ENCODE data around the gene ACSS1.

The ACSS1 gene

DNA sequence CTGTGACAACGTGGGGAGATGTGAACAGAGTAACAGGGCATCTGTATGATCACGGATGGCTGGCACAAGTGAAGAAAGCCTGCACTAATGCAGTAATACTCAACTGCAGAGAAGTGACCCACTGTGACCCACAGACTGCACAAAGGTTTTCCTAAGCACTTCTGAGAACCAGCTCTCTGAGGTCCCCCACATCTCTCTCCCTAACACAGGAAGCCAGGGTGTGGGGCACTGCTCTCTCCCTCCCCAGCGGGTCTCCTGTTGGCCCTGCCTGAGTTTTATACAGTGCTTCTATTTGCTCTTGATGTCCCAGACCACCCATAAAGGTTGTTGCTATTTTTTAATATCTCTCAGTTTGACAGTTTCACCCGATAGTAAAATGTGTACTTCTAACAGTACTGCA lies 76.7 kb downstream of the ACSS1 start:
- H3K27ac ChIP-seq (ENCODE audit: low read length): no peak overlapping the region
- no peaks in the 10 kb centered on the region for H3K9me3 ChIP-seq (ENCODE audit: control insufficient read depth in 2 of 2, low read length in 2 of 2)
- H3K4me3 ChIP-seq (ENCODE audit: low read length in 2 of 2): no peak overlapping the region
- H3K27me3 ChIP-seq (ENCODE audit: control insufficient read depth in 1 of 2, insufficient read depth in 2 of 2, low read length in 2 of 2): no peaks in the 10 kb centered on the region
- H3K9ac ChIP-seq (ENCODE audit: low read length in 2 of 2): no peak overlapping the region
- H3K36me3 ChIP-seq (ENCODE audit: control insufficient read depth in 2 of 2, insufficient read depth in 2 of 2, low read length in 2 of 2): peaks cover 21 to 30% of the 10 kb centered on the region in 2 donors
- H3K4me1 ChIP-seq (ENCODE audit: control insufficient read depth, insufficient read depth, low read length): no peaks in the 10 kb centered on the region

DNA sequence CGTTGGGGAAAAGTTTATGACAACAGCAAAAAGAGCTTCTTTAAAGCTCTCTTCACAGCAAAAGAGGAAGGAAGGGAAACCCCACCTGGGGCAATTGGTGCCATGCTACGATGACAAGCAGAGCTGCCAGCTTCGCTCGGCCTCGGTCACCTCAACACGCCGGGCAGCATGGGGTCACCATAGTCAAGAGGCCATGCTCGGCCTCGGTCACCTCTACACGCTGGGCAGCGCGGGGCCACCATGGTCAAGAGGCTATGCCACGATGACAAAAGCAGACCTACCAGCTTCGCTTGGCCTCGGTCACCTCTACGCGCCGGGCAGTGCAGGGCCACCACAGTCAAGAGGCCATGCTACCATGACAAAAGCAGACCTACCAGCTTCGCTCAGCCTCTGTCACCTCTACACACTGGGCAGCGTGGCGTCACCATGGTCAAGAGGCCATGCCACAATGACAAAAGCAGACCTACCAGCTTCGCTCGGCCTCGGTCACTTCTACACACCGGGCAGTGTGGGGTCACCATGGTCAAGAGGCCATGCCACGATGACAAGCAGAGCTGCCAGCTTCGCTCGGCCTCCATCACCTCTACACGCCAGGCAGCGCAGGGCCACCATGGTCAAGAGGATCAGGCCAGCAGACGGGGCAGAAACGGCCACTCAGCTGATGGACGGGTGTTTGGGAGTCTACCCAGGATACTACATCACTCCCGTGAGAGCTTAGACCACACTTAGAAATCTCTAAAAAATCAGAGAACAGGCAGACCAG lies 77.5 kb downstream of the ACSS1 start:
- no peaks in the 10 kb centered on the region for H3K27me3 ChIP-seq (ENCODE audit: control insufficient read depth in 1 of 2, insufficient read depth in 2 of 2, low read length in 2 of 2)
- no peak overlapping the region for H3K9ac ChIP-seq (ENCODE audit: low read length in 2 of 2)
- H3K36me3 ChIP-seq (ENCODE audit: control insufficient read depth in 2 of 2, insufficient read depth in 2 of 2, low read length in 2 of 2): peaks cover 21 to 31% of the 10 kb centered on the region in 2 donors
- H3K4me3 ChIP-seq (ENCODE audit: low read length in 2 of 2): no peak overlapping the region
- H3K9me3 ChIP-seq (ENCODE audit: control insufficient read depth in 2 of 2, low read length in 2 of 2): no peaks in the 10 kb centered on the region
- no peaks in the 10 kb centered on the region for H3K4me1 ChIP-seq (ENCODE audit: control insufficient read depth, insufficient read depth, low read length)
- no peak overlapping the region for H3K27ac ChIP-seq (ENCODE audit: low read length)

- no peak overlapping the region for H3K27ac ChIP-seq (ENCODE audit: low read length)
- H3K9me3 ChIP-seq (ENCODE audit: control insufficient read depth in 2 of 2, low read length in 2 of 2): no peaks in the 10 kb centered on the region
- H3K4me3 ChIP-seq (ENCODE audit: low read length in 2 of 2): no peak overlapping the region
- H3K36me3 ChIP-seq (ENCODE audit: control insufficient read depth in 2 of 2, insufficient read depth in 2 of 2, low read length in 2 of 2): peaks cover 21 to 31% of the 10 kb centered on the region in 2 donors
- H3K27me3 ChIP-seq (ENCODE audit: control insufficient read depth in 1 of 2, insufficient read depth in 2 of 2, low read length in 2 of 2): no peaks in the 10 kb centered on the region
- H3K4me1 ChIP-seq (ENCODE audit: control insufficient read depth, insufficient read depth, low read length): no peaks in the 10 kb centered on the region
- no peak overlapping the region for H3K9ac ChIP-seq (ENCODE audit: low read length in 2 of 2)
Measured at GRCh38 chr20:24979036-24979960, 78.6 kb downstream of the ACSS1 start.

DNA sequence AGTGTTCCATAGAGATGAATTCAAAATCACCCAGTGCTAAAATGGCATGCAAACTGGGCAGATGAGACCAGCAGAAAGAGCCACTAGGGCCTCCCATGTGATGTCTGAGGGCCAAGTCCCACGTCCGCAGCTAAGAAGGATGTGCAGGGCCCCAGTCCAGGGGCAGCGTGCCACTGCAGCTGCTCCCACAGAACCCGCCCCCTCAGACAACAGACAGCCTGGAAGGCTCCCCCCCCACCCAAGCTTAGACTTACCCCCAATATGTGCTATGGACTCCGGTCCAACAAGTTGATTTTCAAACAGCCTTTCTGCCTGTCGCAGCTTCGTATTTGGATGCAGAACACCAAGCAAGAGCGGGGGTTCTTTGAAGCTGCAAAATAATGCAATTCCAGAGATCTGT lies 79.4 kb downstream of the ACSS1 start:
- H3K36me3 ChIP-seq (ENCODE audit: control insufficient read depth in 2 of 2, insufficient read depth in 2 of 2, low read length in 2 of 2): peaks cover 23 to 32% of the 10 kb centered on the region in 2 donors
- no peaks in the 10 kb centered on the region for H3K9me3 ChIP-seq (ENCODE audit: control insufficient read depth in 2 of 2, low read length in 2 of 2)
- no peak overlapping the region for H3K27ac ChIP-seq (ENCODE audit: low read length)
- H3K4me3 ChIP-seq (ENCODE audit: low read length in 2 of 2): no peak overlapping the region
- no peak overlapping the region for H3K9ac ChIP-seq (ENCODE audit: low read length in 2 of 2)
- H3K27me3 ChIP-seq (ENCODE audit: control insufficient read depth in 1 of 2, insufficient read depth in 2 of 2, low read length in 2 of 2): no peaks in the 10 kb centered on the region
- no peaks in the 10 kb centered on the region for H3K4me1 ChIP-seq (ENCODE audit: control insufficient read depth, insufficient read depth, low read length)

DNA sequence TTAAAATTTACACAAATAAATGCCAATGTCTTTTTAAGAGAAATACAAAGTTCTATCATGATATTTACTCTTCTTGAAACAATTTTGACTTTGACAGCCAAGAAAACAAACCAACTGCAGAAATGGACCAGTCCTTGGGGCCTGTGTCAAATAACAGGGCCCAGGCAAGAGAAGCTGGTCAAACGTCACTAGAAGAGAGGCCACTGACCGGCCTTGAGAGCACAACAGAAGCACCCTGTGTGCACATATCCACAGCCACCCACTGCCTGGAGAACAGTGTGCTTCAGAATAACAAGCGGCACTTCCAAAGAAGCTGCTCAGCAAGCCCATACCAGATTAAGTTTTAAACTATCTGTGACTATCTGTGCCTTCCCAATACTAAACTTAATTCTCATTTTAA lies 80.1 kb downstream of the ACSS1 start:
- H3K4me3 ChIP-seq (ENCODE audit: low read length in 2 of 2): no peak overlapping the region
- no peaks in the 10 kb centered on the region for H3K4me1 ChIP-seq (ENCODE audit: control insufficient read depth, insufficient read depth, low read length)
- no peak overlapping the region for H3K27ac ChIP-seq (ENCODE audit: low read length)
- no peaks in the 10 kb centered on the region for H3K9me3 ChIP-seq (ENCODE audit: control insufficient read depth in 2 of 2, low read length in 2 of 2)
- H3K27me3 ChIP-seq (ENCODE audit: control insufficient read depth in 1 of 2, insufficient read depth in 2 of 2, low read length in 2 of 2): no peaks in the 10 kb centered on the region
- H3K9ac ChIP-seq (ENCODE audit: low read length in 2 of 2): no peak overlapping the region
- peaks cover 26 to 31% of the 10 kb centered on the region in 2 donors for H3K36me3 ChIP-seq (ENCODE audit: control insufficient read depth in 2 of 2, insufficient read depth in 2 of 2, low read length in 2 of 2)

DNA sequence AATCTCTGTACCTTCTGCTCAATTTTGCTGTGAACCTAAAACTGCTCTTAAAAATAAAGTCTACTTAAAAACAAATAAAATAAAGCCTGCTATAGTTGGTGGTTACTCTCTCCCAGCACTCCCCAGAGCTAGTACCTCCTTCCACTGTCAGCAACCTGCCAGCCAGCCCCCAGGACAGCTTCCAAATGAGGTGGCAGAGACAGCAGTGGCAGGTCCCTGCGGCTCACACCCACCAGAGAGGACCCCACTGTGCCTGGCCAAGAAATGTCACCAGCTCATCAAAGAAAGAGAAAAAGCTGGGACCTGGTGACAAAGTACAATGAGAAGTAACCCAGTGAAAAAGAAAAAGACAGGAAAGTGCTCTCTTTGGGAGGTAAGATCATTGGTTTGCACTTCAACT lies 80.6 kb downstream of the ACSS1 start:
- H3K9ac ChIP-seq (ENCODE audit: low read length in 2 of 2): no peak overlapping the region
- peaks cover 29 to 34% of the 10 kb centered on the region in 2 donors for H3K36me3 ChIP-seq (ENCODE audit: control insufficient read depth in 2 of 2, insufficient read depth in 2 of 2, low read length in 2 of 2)
- H3K9me3 ChIP-seq (ENCODE audit: control insufficient read depth in 2 of 2, low read length in 2 of 2): no peaks in the 10 kb centered on the region
- H3K4me3 ChIP-seq (ENCODE audit: low read length in 2 of 2): no peak overlapping the region
- H3K4me1 ChIP-seq (ENCODE audit: control insufficient read depth, insufficient read depth, low read length): no peaks in the 10 kb centered on the region
- H3K27ac ChIP-seq (ENCODE audit: low read length): no peak overlapping the region
- no peaks in the 10 kb centered on the region for H3K27me3 ChIP-seq (ENCODE audit: control insufficient read depth in 1 of 2, insufficient read depth in 2 of 2, low read length in 2 of 2)

- no peaks in the 10 kb centered on the region for H3K4me1 ChIP-seq (ENCODE audit: control insufficient read depth, insufficient read depth, low read length)
- H3K27me3 ChIP-seq (ENCODE audit: control insufficient read depth in 1 of 2, insufficient read depth in 2 of 2, low read length in 2 of 2): no peaks in the 10 kb centered on the region
- no peak overlapping the region for H3K9ac ChIP-seq (ENCODE audit: low read length in 2 of 2)
- peaks cover 43 to 60% of the 10 kb centered on the region in 2 donors for H3K36me3 ChIP-seq (ENCODE audit: control insufficient read depth in 2 of 2, insufficient read depth in 2 of 2, low read length in 2 of 2)
- H3K9me3 ChIP-seq (ENCODE audit: control insufficient read depth in 2 of 2, low read length in 2 of 2): no peaks in the 10 kb centered on the region
- H3K27ac ChIP-seq (ENCODE audit: low read length): no peak overlapping the region
- no peak overlapping the region for H3K4me3 ChIP-seq (ENCODE audit: low read length in 2 of 2)
Measured at GRCh38 chr20:24972341-24972740, 85.6 kb downstream of the ACSS1 start.

- Histone ChIP-seq H3K36me3 (ENCODE audit: control insufficient read depth in 2 of 2, insufficient read depth in 2 of 2, low read length in 2 of 2) (peaks cover 42 to 55% of the 10 kb centered on the region in 2 donors), H3K9ac (ENCODE audit: low read length in 2 of 2) (no peak overlapping the region), H3K4me3 (ENCODE audit: low read length in 2 of 2) (no peak overlapping the region), H3K9me3 (ENCODE audit: control insufficient read depth in 2 of 2, low read length in 2 of 2) (no peaks in the 10 kb centered on the region), H3K27ac (ENCODE audit: low read length) (no peak overlapping the region), H3K27me3 (ENCODE audit: control insufficient read depth in 1 of 2, insufficient read depth in 2 of 2, low read length in 2 of 2) (no peaks in the 10 kb centered on the region), H3K4me1 (ENCODE audit: control insufficient read depth, insufficient read depth, low read length) (no peaks in the 10 kb centered on the region)
Measured at GRCh38 chr20:24971376-24972101, 86.4 kb downstream of the ACSS1 start.

- Histone ChIP-seq H3K4me3 (ENCODE audit: low read length in 2 of 2) (no peak overlapping the region), H3K27me3 (ENCODE audit: control insufficient read depth in 1 of 2, insufficient read depth in 2 of 2, low read length in 2 of 2) (no peaks in the 10 kb centered on the region), H3K27ac (ENCODE audit: low read length) (no peak overlapping the region), H3K36me3 (ENCODE audit: control insufficient read depth in 2 of 2, insufficient read depth in 2 of 2, low read length in 2 of 2) (peaks cover 50 to 59% of the 10 kb centered on the region in 2 donors), H3K9me3 (ENCODE audit: control insufficient read depth in 2 of 2, low read length in 2 of 2) (no peaks in the 10 kb centered on the region), H3K4me1 (ENCODE audit: control insufficient read depth, insufficient read depth, low read length) (no peaks in the 10 kb centered on the region), H3K9ac (ENCODE audit: low read length in 2 of 2) (no peak overlapping the region)
Measured at GRCh38 chr20:24970754-24971153, 87.2 kb downstream of the ACSS1 start.

- no peaks in the 10 kb centered on the region for H3K4me1 ChIP-seq (ENCODE audit: control insufficient read depth, insufficient read depth, low read length)
- H3K27ac ChIP-seq (ENCODE audit: low read length): no peak overlapping the region
- H3K27me3 ChIP-seq (ENCODE audit: control insufficient read depth in 1 of 2, insufficient read depth in 2 of 2, low read length in 2 of 2): no peaks in the 10 kb centered on the region
- no peaks in the 10 kb centered on the region for H3K9me3 ChIP-seq (ENCODE audit: control insufficient read depth in 2 of 2, low read length in 2 of 2)
- H3K4me3 ChIP-seq (ENCODE audit: low read length in 2 of 2): no peak overlapping the region
- no peak overlapping the region for H3K9ac ChIP-seq (ENCODE audit: low read length in 2 of 2)
- peaks cover 56 to 66% of the 10 kb centered on the region in 2 donors for H3K36me3 ChIP-seq (ENCODE audit: control insufficient read depth in 2 of 2, insufficient read depth in 2 of 2, low read length in 2 of 2)
Measured at GRCh38 chr20:24970030-24970553, 87.8 kb downstream of the ACSS1 start.
